Left ventricle myocardium inferior (tissue), 1 donor: ENCODE results near the gene TTLL3. TPM values are rescaled to one million over a fixed set of nuclear protein-coding genes. Genes with fewer than 3 reads are reported as not detected.

Experiments
- DNase-seq: peaks from one replicate; pipeline ENCODE4 v3.0.0-alpha.2; 2020
- H3K27ac ChIP-seq: fragments of 200-600 bp; replicated peaks from 2 replicates; pipeline ENCODE4 v1.8.0; 2021
- H3K27me3 ChIP-seq: fragments of 200-600 bp; 2 replicates; pipeline ENCODE4 v1.8.0; 2021; ENCODE audit warnings: low read depth
- H3K36me3 ChIP-seq: fragments of 200-600 bp; 2 replicates; pipeline ENCODE4 v1.8.0; 2021
- H3K4me1 ChIP-seq: fragments of 200-600 bp; 2 replicates; pipeline ENCODE4 v1.8.0; 2021
- H3K4me3 ChIP-seq: fragments of 200-600 bp; 2 replicates; pipeline ENCODE4 v1.8.0; 2021; ENCODE audit warnings: mild to moderate bottlenecking, moderate library complexity
- H3K9me3 ChIP-seq: fragments of 200-600 bp; replicated peaks from 2 replicates; pipeline ENCODE4 v1.8.0; 2021
- CTCF ChIP-seq: fragments of 200-600 bp; IDR thresholded peaks from 2 replicates; pipeline ENCODE4 v1.8.0; 2021; ENCODE audit warnings: antibody characterized with exemption, mild to moderate bottlenecking, borderline replicate concordance
- intact Hi-C: fragments of 100-400 bp; cut with micrococcal nuclease; formaldehyde crosslinking; loops from one replicate; pipeline ENCODE4 v1.11.0; 2022
- total RNA-seq: library from RNA; stranded (reverse); fragmentation: NEBNext Ultra II Directional; extraction: Animal tissue kit (Norgen Biotek cat#: 25700); gene quantifications from one replicate; pipeline ENCODE4 v1.2.1, GENCODE V29; 2021
- donor health status: DM: no; HTN: yes; CAD: no; lungs with severe emphysema.

TTLL3 gene
- total RNA-seq, 1 donor from 2014 or later: 10.2 TPM

- TF ChIP-seq CTCF: no peak
- DNase-seq: no peak
- H3K9me3 ChIP-seq: no peaks in the 10 kb centered on the region
- intact Hi-C loops: no loop called here
- H3K4me3 ChIP-seq: no peak overlapping the region
- peaks cover 58% of the 10 kb centered on the region for H3K36me3 ChIP-seq
- H3K27ac ChIP-seq: peak overlapping the region; percentile 42
- H3K27me3 ChIP-seq: no peaks in the 10 kb centered on the region
- peaks cover 10% of the 10 kb centered on the region for H3K4me1 ChIP-seq
Observed at GRCh38 chr3:9780458-9780812, 29.6 kb upstream of the TTLL3 start.

- Histone ChIP-seq H3K27me3 (no peaks in the 10 kb centered on the region), H3K36me3 (peaks cover 63% of the 10 kb centered on the region), H3K4me1 (peaks cover 10% of the 10 kb centered on the region), H3K27ac (no peak overlapping the region), H3K9me3 (no peaks in the 10 kb centered on the region), H3K4me3 (no peak overlapping the region)
- intact Hi-C loops: no loop called here
- no peak for DNase-seq
- TF ChIP-seq CTCF: no peak
Observed at GRCh38 chr3:9780910-9781309, 29.2 kb upstream of the TTLL3 start.

- no peak overlapping the region for H3K4me3 ChIP-seq
- intact Hi-C loops: no loop called here
- H3K9me3 ChIP-seq: no peaks in the 10 kb centered on the region
- H3K27me3 ChIP-seq: no peaks in the 10 kb centered on the region
- H3K4me1 ChIP-seq: peaks cover 10% of the 10 kb centered on the region
- H3K27ac ChIP-seq: no peak overlapping the region
- DNase-seq: no peak
- H3K36me3 ChIP-seq: peaks cover 69% of the 10 kb centered on the region
- TF ChIP-seq CTCF: no peak
Observed at GRCh38 chr3:9781551-9781950, 28.5 kb upstream of the TTLL3 start.

DNA sequence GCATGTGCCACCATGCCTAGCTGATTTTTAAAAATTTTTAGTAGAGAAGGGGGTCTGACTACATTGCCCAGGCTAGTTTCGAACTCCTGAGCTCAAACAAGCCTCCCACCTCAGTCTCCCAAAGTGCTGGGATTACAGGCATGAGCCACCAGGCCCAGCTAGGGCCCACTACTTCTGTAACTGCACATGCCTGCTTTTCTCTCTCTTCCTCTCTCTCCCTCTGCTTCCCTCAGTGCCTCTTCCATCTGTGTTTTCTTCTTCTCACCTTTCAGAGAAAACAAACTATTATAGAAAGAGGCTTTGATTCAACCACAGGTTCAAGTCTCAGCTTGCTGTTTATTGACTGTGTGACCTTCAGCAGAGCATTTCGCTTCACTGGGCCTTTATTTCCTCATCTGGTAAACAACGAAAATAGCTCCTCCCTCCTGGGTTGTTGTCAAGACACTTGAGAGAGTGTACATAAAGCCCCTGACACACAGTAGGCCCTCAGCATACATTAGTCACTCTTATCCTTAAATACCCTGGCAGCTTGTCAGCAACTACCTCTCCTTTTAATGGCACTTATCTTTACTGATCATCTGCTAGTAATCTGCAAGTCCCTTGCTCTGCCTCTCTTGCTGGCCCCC, 28.0 kb upstream of the TTLL3 start:
- Histone ChIP-seq H3K4me3 (no peak overlapping the region), H3K9me3 (no peaks in the 10 kb centered on the region), H3K27ac (no peak overlapping the region), H3K27me3 (no peaks in the 10 kb centered on the region), H3K4me1 (peaks cover 10% of the 10 kb centered on the region), H3K36me3 (peaks cover 74% of the 10 kb centered on the region)
- no peak for DNase-seq
- intact Hi-C loops: no loop called here
- no peak for TF ChIP-seq CTCF

DNA sequence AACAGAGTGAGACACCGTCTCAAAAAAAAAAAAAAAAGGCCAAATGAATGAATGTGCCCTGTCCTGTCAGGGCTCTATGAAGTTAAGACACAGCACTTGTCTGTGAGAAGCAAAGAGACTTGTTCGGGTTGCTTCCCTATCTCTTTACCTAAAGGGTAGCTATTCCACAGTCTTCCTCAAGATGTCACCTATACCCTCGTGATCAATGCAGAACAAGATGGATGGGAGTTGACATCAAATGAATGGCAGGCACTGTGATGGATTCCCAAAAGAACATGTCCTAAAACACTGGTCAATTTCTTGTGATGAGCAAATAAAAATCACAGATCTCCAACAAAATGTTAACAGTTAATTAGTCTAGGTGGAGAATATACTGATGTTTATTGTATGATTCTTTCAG, 27.3 kb upstream of the TTLL3 start:
- no peak overlapping the region for H3K27ac ChIP-seq
- intact Hi-C loops: no loop called here
- H3K36me3 ChIP-seq: peaks cover 81% of the 10 kb centered on the region
- peaks cover 8% of the 10 kb centered on the region for H3K4me1 ChIP-seq
- no peaks in the 10 kb centered on the region for H3K9me3 ChIP-seq
- no peaks in the 10 kb centered on the region for H3K27me3 ChIP-seq
- no peak overlapping the region for H3K4me3 ChIP-seq
- peak; percentile 21 for TF ChIP-seq CTCF
- DNase-seq: no peak
